Muscle of leg (tissue), 11 donors: ENCODE results near the gene SLC10A6. TPM values are rescaled to one million over a fixed set of nuclear protein-coding genes. Genes with fewer than 3 reads are reported as not detected.
"Not testable (repeated sequence)": the region's sequence is repeated elsewhere in the genome, so short reads cannot be mapped to it uniquely, and the experiment has no call there.

Source experiments
- DNase-seq: peaks from one replicate; pipeline ENCODE4 v3.0.0; 2013
- H3K27ac ChIP-seq: one replicate; pipeline ENCODE4 v1.5.1; 2013; ENCODE audit warnings: mild to moderate bottlenecking, low read length, control low read depth
- H3K27me3 ChIP-seq: one replicate; pipeline ENCODE4 v1.6.1; 2013; ENCODE audit warnings: low read length; ENCODE audit not compliant: control insufficient read depth, insufficient read depth
- H3K36me3 ChIP-seq: one replicate; pipeline ENCODE4 v1.6.1; 2013; ENCODE audit warnings: low read length; ENCODE audit not compliant: control insufficient read depth, insufficient read depth
- H3K4me1 ChIP-seq: one replicate; pipeline ENCODE4 v1.6.1; 2013; ENCODE audit warnings: low read length; ENCODE audit not compliant: control insufficient read depth, insufficient read depth
- H3K4me3 ChIP-seq: one replicate; pipeline ENCODE4 v1.5.1; 2013; ENCODE audit warnings: low read length, control low read depth
- H3K9me3 ChIP-seq: replicated peaks from 2 replicates; pipeline ENCODE4 v1.6.1; 2013; ENCODE audit warnings: low read depth, low read length; ENCODE audit not compliant: control insufficient read depth
- whole genome bisulfite sequencing: methylation state at CpG from one replicate; pipeline ENCODE4 v1.1.5; 2013; ENCODE audit warnings: missing lambda C conversion rate; ENCODE audit not compliant: insufficient coverage; 5-methylcytosine and 5-hydroxymethylcytosine counted together
- polyA plus RNA-seq, 8 donors: library from polyadenylated mRNA; unstranded; fragments of 120-200 nt; gene quantifications; one replicate each; pipeline versions ENCODE4 v1.2.1 to v1.2.3, GENCODE V29; 2013; ENCODE audit warnings: inconsistent platforms in 1 of 8, low replicate concordance in 1 of 8; ENCODE audit not compliant: insufficient read length in 8 of 8, insufficient read depth in 1 of 8
- total RNA-seq: library from RNA; stranded (reverse); fragments of 120-200 nt; gene quantifications from one replicate; pipeline ENCODE4 v1.2.4, GENCODE V29; 2013

SLC10A6 gene
- total and polyA plus RNA-seq, 9 donors = 0.08 to 0.23 (median 0.17) TPM; not detected in 2

DNA sequence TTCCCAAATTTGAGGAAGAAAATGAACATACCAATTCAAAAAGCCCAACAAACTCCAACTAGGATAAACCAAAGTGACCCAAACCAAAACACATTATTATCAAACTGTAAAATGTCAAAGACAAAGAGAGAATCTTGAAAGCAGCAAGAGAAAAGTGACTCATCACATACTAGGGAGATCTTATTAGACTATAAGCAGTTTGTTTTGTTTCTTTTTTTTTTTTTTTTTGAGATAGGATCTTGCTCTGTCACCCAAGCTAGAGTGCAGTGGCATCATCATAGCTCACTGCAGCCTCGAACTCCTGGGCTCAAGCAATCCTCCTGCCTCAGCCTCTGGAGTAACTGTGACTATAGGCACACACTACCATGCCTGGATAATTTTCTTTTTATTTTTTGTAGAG is 30.5 kb upstream of the SLC10A6 start:
- no peaks in the 10 kb centered on the region for H3K4me1 ChIP-seq
- H3K9me3 ChIP-seq = peaks cover 12% of the 10 kb centered on the region
- H3K4me3 ChIP-seq = no peak overlapping the region
- no CpG with 5 or more reads among the region's 1 CpG for WGBS
- H3K36me3 ChIP-seq = no peaks in the 10 kb centered on the region
- H3K27me3 ChIP-seq = no peaks in the 10 kb centered on the region
- H3K27ac ChIP-seq = no peak overlapping the region
- DNase-seq = no peak

DNA sequence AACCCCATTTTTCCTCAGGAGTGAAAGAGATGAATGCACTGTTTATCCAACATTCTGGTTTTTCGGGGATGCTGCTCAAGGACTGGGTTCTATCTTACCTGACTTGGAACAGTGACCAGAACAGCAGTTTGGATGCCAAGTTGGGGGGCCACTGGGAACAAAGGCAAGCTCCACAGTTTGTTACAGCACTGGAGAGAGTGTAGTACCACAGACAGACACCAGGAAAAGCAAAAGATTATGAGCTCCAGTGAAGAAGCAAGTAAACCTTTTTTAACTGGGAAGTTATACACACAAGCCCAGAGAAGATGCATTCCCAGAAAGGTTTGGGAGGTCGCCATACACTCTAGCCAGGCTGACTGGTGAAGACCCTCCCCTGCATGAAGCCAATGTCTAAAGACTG is 29.5 kb upstream of the SLC10A6 start:
- H3K36me3 ChIP-seq = no peaks in the 10 kb centered on the region
- H3K4me3 ChIP-seq = no peak overlapping the region
- no peak overlapping the region for H3K27ac ChIP-seq
- no peaks in the 10 kb centered on the region for H3K27me3 ChIP-seq
- peaks cover 12% of the 10 kb centered on the region for H3K9me3 ChIP-seq
- no peak for DNase-seq
- no peaks in the 10 kb centered on the region for H3K4me1 ChIP-seq
- WGBS = 100% methylated on average over 1 of the region's 2 CpGs

DNA sequence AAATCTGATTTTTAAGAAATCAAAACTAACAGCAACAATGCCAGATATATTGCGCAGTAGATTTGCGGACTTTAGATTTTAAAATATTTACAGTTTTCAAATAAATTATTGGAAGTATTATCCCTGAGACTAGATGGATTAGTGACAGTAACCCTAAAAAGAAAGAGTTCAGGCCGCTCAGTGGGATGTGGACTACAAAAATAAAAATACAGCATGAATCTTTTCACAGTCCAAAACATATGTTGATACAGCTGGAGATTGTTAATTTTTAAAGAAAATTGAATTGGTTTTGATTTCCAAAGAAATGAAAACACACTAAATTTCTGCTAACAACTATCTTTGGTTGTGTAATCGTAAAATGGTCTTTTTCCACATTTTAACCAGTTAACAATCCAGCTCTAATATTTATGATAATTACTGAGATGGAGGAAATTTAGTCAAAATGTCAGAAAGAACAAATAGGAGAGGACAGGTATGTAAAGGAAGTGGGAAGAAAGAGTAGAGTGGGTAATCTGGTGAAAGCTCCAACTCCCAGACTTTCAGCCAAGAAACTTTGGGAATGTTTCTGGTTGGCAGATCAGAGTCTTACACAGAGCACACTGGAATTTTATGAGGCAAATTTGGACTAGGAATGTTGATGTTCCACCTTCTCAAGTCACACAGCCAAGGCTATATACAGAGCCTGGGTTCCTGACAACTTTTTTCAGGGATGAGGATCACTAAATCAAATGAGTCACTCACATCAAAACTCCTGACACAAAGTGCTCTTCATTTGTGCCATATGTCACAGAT is 27.9 kb upstream of the SLC10A6 start:
- H3K9me3 ChIP-seq = peaks cover 12% of the 10 kb centered on the region
- no peaks in the 10 kb centered on the region for H3K27me3 ChIP-seq
- no CpG with 5 or more reads among the region's 4 CpGs for WGBS
- no peaks in the 10 kb centered on the region for H3K36me3 ChIP-seq
- no peaks in the 10 kb centered on the region for H3K4me1 ChIP-seq
- peak; percentile 22 for DNase-seq
- no peak overlapping the region for H3K4me3 ChIP-seq
- no peak overlapping the region for H3K27ac ChIP-seq

DNA sequence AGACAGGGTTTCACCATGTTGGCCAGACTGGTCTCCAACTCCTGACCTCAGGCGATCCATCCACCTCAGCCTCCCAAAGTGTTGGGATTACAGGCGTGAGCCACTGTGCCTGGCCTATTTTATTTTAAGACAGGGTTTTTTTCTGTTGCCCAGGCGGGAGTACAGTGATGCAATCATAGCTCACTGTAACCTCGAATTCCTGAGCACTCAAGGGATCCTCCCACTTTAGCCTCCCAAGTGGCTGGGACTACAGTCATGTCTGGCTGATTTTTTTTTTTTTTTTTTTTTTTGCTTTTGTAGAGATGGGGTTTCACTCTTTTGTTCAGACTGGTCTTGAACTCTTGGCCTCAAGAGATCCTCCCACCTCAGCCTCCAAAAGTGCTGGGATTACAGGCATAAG is 26.3 kb upstream of the SLC10A6 start:
- H3K4me3 ChIP-seq, DNase-seq, H3K4me1 ChIP-seq, H3K36me3 ChIP-seq, H3K27ac ChIP-seq, H3K27me3 ChIP-seq: not testable (repeated sequence)
- 53% methylated on average over 2 of the region's 4 CpGs for WGBS
- peaks cover 12% of the 10 kb centered on the region for H3K9me3 ChIP-seq

DNA sequence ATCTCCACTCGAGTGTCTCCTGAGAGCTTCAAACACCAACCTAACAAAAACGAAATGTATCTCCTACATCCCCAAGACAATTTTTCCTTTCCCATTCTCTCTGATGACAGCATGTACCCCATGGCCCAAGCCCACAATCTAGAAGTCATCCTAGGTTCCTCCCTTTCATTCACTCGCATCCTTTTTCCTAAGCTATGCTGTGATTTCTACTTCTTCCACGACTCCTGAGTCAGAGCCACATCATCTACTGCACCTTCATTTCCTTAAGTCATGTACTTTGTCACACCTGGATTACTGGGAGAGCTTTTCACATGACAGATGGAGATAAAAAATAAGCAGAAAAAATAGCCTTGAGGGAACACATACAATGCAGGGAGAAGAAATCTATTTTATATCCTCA is 23.0 kb upstream of the SLC10A6 start:
- Histone ChIP-seq H3K9me3 (no peaks in the 10 kb centered on the region), H3K27ac (no peak overlapping the region), H3K36me3 (no peaks in the 10 kb centered on the region), H3K4me3 (no peak overlapping the region), H3K4me1 (no peaks in the 10 kb centered on the region), H3K27me3 (no peaks in the 10 kb centered on the region)
- 54% methylated on average over 3 of the region's 4 CpGs for WGBS
- no peak for DNase-seq

DNA sequence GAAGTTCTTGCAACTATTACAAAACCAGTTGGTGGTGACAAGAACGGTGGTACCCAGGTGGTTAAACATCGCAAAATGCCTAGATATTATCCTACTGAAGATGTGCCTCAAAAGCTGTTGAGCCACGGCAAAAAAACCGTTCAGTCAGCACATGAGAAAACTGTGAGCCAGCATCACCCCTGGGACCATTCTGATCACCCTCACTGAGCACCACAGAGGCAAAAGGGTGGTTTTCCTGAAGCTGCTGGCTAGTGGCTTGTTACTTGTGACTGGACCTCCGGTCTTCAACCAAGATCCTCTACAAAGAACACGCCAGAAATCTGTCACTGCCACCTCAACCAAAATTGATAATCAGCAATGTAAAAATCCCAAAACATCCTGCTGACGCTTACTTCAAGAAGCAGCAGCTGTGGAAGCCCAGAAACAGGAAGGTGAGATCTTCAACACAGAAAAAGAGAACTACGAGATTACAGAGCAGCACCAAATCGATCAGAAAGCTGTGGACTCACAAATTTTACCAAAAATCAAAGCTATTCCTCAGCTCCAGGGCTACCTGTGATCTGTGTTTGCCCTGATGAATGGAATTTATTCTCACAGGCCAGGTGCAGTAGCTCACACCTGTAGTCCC is 21.4 kb upstream of the SLC10A6 start:
- Histone ChIP-seq H3K4me3 (no peak overlapping the region), H3K9me3 (no peaks in the 10 kb centered on the region), H3K27me3 (no peaks in the 10 kb centered on the region), H3K36me3 (no peaks in the 10 kb centered on the region), H3K4me1 (no peaks in the 10 kb centered on the region), H3K27ac (no peak overlapping the region)
- 69% methylated on average over 4 of the region's 9 CpGs for WGBS
- DNase-seq = no peak

DNA sequence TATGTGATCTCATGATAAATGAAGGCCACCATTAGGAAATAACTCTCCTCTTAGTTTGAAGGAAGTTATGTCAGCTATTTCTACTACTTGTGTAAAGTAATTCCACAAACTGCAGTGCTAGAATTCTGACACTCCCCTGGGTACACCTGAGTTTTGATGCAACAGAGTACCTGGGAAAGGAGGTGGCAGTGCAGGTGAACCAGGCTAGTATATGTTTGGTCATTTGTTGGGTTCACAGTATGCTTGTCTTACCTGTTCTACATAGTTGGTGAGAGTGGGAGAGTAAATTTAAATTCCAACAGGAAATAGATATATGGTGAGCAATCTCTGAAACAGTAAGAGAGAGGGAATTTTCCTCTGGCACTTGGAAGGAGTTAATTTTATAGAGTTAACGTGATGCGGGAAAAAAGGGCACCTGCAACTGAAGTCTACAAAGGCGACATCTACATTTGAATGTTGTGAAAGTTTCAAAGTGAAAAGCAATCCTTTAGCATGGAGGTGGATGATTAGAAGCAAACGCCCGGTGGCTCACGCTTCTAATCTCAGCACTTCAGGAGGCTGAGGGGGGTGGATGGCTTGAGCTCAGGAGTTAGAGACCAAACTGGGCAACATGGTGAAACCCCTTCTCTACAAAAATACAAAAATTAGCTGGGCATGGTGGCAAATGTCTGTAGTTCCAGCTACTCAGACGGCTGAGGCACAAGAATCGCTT is 8.3 kb upstream of the SLC10A6 start:
- no peaks in the 10 kb centered on the region for H3K27me3 ChIP-seq
- H3K4me1 ChIP-seq = no peaks in the 10 kb centered on the region
- DNase-seq = no peak
- no peak overlapping the region for H3K4me3 ChIP-seq
- no peak overlapping the region for H3K27ac ChIP-seq
- H3K9me3 ChIP-seq = no peaks in the 10 kb centered on the region
- 60% methylated on average over 5 of the region's 8 CpGs for WGBS
- no peaks in the 10 kb centered on the region for H3K36me3 ChIP-seq

DNA sequence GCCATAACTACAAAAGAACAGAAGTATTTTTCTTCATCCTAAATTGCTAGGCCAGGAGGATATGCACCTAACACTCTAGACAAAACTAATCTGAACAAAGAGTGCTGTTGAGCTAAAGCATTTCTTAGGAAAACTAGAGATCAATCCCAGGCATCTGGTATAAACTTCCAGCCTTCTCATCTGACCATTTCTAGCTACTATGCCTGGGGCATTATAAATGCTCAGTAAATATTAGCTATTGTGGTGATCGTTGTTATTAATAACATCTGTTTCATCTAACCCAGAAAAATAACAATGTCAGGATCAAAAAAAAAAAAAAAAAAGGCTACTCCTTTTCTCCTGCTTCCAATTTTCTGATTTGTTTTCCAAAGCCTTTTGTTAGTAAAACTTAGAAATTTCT is 7.7 kb upstream of the SLC10A6 start:
- Histone ChIP-seq H3K27ac (no peak overlapping the region), H3K4me1 (no peaks in the 10 kb centered on the region), H3K27me3 (no peaks in the 10 kb centered on the region), H3K36me3 (no peaks in the 10 kb centered on the region), H3K9me3 (no peaks in the 10 kb centered on the region), H3K4me3 (no peak overlapping the region)
- DNase-seq = no peak
- no CpG with 5 or more reads among the region's 1 CpG for WGBS

DNA sequence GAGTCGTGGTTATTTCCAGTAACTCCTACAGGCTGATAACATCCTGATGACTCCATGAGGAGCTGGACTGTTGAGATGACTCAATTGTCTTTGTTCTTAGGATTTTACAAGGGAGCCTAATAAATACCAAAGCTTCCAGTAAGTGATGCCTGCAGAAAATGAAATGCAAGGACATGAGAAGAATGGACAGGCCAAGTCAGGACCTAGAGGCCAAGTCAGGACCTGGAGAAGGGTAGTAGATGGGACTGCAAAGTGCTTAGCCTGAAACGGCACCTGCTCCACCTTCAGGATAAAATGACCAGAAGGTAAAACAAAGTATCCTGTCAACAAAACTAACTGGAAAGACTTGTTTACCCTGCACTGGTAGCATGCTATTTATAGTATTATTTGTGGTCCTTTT is 6.4 kb upstream of the SLC10A6 start:
- H3K27ac ChIP-seq = no peak overlapping the region
- no CpG with 5 or more reads among the region's 2 CpGs for WGBS
- no peak for DNase-seq
- H3K4me1 ChIP-seq = no peaks in the 10 kb centered on the region
- H3K9me3 ChIP-seq = no peaks in the 10 kb centered on the region
- no peaks in the 10 kb centered on the region for H3K36me3 ChIP-seq
- H3K27me3 ChIP-seq = no peaks in the 10 kb centered on the region
- H3K4me3 ChIP-seq = no peak overlapping the region

DNA sequence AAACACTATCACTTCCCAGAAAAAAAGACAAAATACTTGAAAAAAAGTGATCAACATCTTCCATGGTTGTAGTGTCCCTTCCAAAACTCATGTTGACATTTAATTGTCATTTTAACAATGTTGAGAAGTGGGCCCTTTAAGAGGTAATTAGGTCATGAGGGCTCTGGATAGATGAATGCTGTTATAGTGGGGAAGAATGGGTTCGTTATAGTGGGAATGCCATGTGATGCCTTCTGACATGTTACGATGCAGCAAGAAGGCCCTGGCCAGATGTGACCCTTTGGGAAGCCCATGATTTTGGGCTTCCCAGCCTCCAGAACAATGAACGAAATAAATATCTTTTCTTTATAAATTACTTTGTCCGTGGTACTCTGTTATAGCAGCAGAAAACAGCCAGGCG is 4.0 kb upstream of the SLC10A6 start:
- 67% methylated on average over 2 of the region's 5 CpGs for WGBS
- H3K4me1 ChIP-seq = peaks cover 1% of the 10 kb centered on the region
- no peaks in the 10 kb centered on the region for H3K9me3 ChIP-seq
- H3K36me3 ChIP-seq = no peaks in the 10 kb centered on the region
- H3K4me3 ChIP-seq = no peak overlapping the region
- no peak overlapping the region for H3K27ac ChIP-seq
- DNase-seq = no peak
- H3K27me3 ChIP-seq = no peaks in the 10 kb centered on the region
